ENCODE data around the gene MMP2. TPM values are rescaled to one million over a fixed set of nuclear protein-coding genes. Genes with fewer than 3 reads are reported as not detected.

MMP2 gene
- total RNA-seq, 1 experiment from 2014 or later: 1.5 TPM

DNA sequence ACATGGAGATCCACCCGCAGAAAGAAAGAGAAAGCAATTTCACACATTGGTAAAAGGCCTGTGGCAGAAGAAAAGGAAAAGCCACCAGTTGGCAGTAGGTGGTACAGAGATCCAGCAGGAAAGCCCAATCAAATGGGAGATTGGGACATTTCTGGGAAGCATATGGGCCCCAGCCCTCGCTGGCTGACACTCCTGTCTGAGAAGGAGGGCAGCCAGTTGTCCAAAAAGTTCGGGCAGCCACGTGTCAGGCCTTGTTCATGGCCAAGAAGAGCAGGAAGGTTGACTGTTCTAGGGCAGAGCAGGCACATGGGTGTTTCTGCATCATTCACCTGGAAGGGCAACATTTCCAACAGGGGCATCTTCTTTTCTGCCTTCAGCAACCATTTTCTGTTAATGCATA is 45.0 kb upstream of the MMP2 start:
- Histone ChIP-seq H2AFZ (ENCODE audit: low read depth, low read length, poor library complexity, severe bottlenecking) (no peak overlapping the region), H3K79me2 (ENCODE audit: insufficient read depth, low read length) (no peaks in the 10 kb centered on the region), H3K4me3 (replicated peaks in 1 of 2; ENCODE audit: low read depth in 1 of 2, low read length in 2 of 2) (no peak overlapping the region), H3K9me3 (ENCODE audit: control insufficient read depth in 1 of 2, insufficient read depth in 1 of 2, low read depth in 1 of 2, low read length in 2 of 2) (no peaks in the 10 kb centered on the region), H3K4me1 (ENCODE audit: control insufficient read depth in 1 of 2, insufficient read depth in 2 of 2, low read length in 2 of 2) (no peaks in the 10 kb centered on the region), H3K27me3 (ENCODE audit: insufficient read depth, low read length) (peaks cover 66% of the 10 kb centered on the region), H3K4me2 (ENCODE audit: low read length) (no peak overlapping the region), H3K27ac (ENCODE audit: low read depth, low read length) (no peak overlapping the region), H3K36me3 (ENCODE audit: control insufficient read depth in 1 of 2, insufficient read depth in 2 of 2, low read length in 2 of 2) (no peaks in the 10 kb centered on the region), H3K9ac (ENCODE audit: low read length) (no peak overlapping the region), H4K20me1 (ENCODE audit: insufficient read depth) (no peaks in the 10 kb centered on the region), H3K9me2 (ENCODE audit: insufficient read depth) (no peaks in the 10 kb centered on the region)
- ChIA-PET RAD21 (ENCODE audit: low non-redundant PET in 1 of 2, low total read pairs in 2 of 2, uncharacterized antibody in 2 of 2, unreplicated experiment in 2 of 2) (no interaction called here), CTCF (no interaction called here), POLR2A (no interaction called here)
- intact Hi-C loops (cut with micrococcal nuclease): no loop called here
- DNase-seq (ENCODE audit: low read depth, low spot score) (no peak), ATAC-seq (no peak)
- no peak for TF ChIP-seq TCF7L2 (IDR thresholded peaks at IDR 0.05; ENCODE audit: borderline replicate concordance, extremely low read depth, insufficient read depth, insufficient read length)
- TF ChIP-seq, protein P1, sequence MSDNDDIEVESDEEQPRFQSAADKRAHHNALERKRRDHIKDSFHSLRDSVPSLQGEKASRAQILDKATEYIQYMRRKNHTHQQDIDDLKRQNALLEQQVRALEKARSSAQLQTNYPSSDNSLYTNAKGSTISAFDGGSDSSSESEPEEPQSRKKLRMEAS (IDR thresholded peaks at IDR 0.05): no peak
- no peak for TF ChIP-seq CBX3 (IDR thresholded peaks at IDR 0.05; ENCODE audit: low read depth)
- TF ChIP-seq ZFX (IDR thresholded peaks at IDR 0.05): no peak
- TF ChIP-seq JUND (IDR thresholded peaks at IDR 0.05): no peak
- TF ChIP-seq YY1 (IDR thresholded peaks at IDR 0.05; ENCODE audit: extremely low read depth, insufficient replicate concordance, low read depth, low read length): no peak
- TF ChIP-seq FOSL1 (IDR thresholded peaks at IDR 0.05; ENCODE audit: low read depth): no peak
- TF ChIP-seq EGR1 (IDR thresholded peaks at IDR 0.05; ENCODE audit: low read depth): no peak
- no peak for TF ChIP-seq POLR2AphosphoS5 (IDR thresholded peaks at IDR 0.05; ENCODE audit: low read depth, low read length)
- TF ChIP-seq ELF1 (IDR thresholded peaks at IDR 0.05; ENCODE audit: borderline replicate concordance, low read depth): no peak
- TF ChIP-seq, protein P2, sequence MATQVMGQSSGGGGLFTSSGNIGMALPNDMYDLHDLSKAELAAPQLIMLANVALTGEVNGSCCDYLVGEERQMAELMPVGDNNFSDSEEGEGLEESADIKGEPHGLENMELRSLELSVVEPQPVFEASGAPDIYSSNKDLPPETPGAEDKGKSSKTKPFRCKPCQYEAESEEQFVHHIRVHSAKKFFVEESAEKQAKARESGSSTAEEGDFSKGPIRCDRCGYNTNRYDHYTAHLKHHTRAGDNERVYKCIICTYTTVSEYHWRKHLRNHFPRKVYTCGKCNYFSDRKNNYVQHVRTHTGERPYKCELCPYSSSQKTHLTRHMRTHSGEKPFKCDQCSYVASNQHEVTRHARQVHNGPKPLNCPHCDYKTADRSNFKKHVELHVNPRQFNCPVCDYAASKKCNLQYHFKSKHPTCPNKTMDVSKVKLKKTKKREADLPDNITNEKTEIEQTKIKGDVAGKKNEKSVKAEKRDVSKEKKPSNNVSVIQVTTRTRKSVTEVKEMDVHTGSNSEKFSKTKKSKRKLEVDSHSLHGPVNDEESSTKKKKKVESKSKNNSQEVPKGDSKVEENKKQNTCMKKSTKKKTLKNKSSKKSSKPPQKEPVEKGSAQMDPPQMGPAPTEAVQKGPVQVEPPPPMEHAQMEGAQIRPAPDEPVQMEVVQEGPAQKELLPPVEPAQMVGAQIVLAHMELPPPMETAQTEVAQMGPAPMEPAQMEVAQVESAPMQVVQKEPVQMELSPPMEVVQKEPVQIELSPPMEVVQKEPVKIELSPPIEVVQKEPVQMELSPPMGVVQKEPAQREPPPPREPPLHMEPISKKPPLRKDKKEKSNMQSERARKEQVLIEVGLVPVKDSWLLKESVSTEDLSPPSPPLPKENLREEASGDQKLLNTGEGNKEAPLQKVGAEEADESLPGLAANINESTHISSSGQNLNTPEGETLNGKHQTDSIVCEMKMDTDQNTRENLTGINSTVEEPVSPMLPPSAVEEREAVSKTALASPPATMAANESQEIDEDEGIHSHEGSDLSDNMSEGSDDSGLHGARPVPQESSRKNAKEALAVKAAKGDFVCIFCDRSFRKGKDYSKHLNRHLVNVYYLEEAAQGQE (IDR thresholded peaks at IDR 0.05; ENCODE audit: low read depth): no peak
- BruUV-seq (replicated peaks): no TSS peak
